HG03575 (cell line): Measurements from ENCODE around the gene TARS2.

Experiments
- ATAC-seq: cut with Tn5 transposase; IDR thresholded peaks from one replicate; pipeline ENCODE4 v1.9.1; 2021; ENCODE audit not compliant: unreplicated experiment, insufficient number of reproducible peaks, low FRiP score; ENCODE audit errors: extremely low read depth

Gene TARS2

GRCh38 chr1:150486966-150487762, at the start of gene TARS2:
TARS2 (plus strand) TSS chr1:150487419; CDS start chr1:150487451, 32 bp downstream.
- peak; percentile 92 for ATAC-seq

- ATAC-seq = no peak
These were observed 46.1 kb upstream of the TARS2 start for GRCh38 chr1:150441121-150441520.

GRCh38 chr1:150444232-150444631, 43.0 kb upstream of the TARS2 start:
- ATAC-seq = no peak

GRCh38 chr1:150456146-150456647, 31.0 kb upstream of the TARS2 start:
- no peak for ATAC-seq

- ATAC-seq = no peak
These were observed 22.8 kb upstream of the TARS2 start for GRCh38 chr1:150464422-150464826.

GRCh38 chr1:150466964-150467363, 20.3 kb upstream of the TARS2 start:
- ATAC-seq = no peak

GRCh38 chr1:150469291-150469690, 17.9 kb upstream of the TARS2 start:
- no peak for ATAC-seq

GRCh38 chr1:150472601-150473200, 14.5 kb upstream of the TARS2 start:
- no peak for ATAC-seq

- ATAC-seq = no peak
These were observed 13.6 kb upstream of the TARS2 start for GRCh38 chr1:150473659-150474058.

GRCh38 chr1:150474869-150475268, 12.3 kb upstream of the TARS2 start:
- no peak for ATAC-seq

- ATAC-seq = no peak
These were observed 10.5 kb upstream of the TARS2 start for GRCh38 chr1:150476754-150477153.

- ATAC-seq = no peak
These were observed 9.9 kb upstream of the TARS2 start for GRCh38 chr1:150477320-150477719.

- ATAC-seq = no peak
These were observed 9.5 kb upstream of the TARS2 start for GRCh38 chr1:150477733-150478132.

- ATAC-seq = no peak
These were observed 7.8 kb upstream of the TARS2 start for GRCh38 chr1:150479370-150479769.

- ATAC-seq = no peak
These were observed 7.3 kb upstream of the TARS2 start for GRCh38 chr1:150479927-150480352.

- no peak for ATAC-seq
These were observed 2.8 kb upstream of the TARS2 start for GRCh38 chr1:150484431-150484830.

- no peak for ATAC-seq
These were observed 2.4 kb upstream of the TARS2 start for GRCh38 chr1:150484861-150485260.

- no peak for ATAC-seq
These were observed 520 bp downstream of the TARS2 start for GRCh38 chr1:150487763-150488115.

- no peak for ATAC-seq
These were observed 6.0 kb downstream of the TARS2 start for GRCh38 chr1:150493175-150493574.

- no peak for ATAC-seq
These were observed 11.1 kb downstream of the TARS2 start for GRCh38 chr1:150498342-150498741.
